H54 (cell line): ENCODE data around the gene TUBB.
"Not testable (repeated sequence)": the region's sequence is repeated elsewhere in the genome, so short reads cannot be mapped to it uniquely, and the experiment has no call there.

Experiments
- DNase-seq: peaks from one replicate; pipeline ENCODE4 v3.0.0; 2011; ENCODE audit warnings: low spot score, mixed read lengths; ENCODE audit not compliant: insufficient read length
- FAIRE-seq: peaks from 3 replicates; lab custom pipeline; 2011; peaks lifted over from hg19 to GRCh38; lab: Jason Lieb, UNC
- POLR2A ChIP-seq: IDR thresholded peaks from 2 replicates; pipeline ENCODE4 v1.6.1; 2011; ENCODE audit warnings: low read depth, mild to moderate bottlenecking, low read length

Gene TUBB

DNA sequence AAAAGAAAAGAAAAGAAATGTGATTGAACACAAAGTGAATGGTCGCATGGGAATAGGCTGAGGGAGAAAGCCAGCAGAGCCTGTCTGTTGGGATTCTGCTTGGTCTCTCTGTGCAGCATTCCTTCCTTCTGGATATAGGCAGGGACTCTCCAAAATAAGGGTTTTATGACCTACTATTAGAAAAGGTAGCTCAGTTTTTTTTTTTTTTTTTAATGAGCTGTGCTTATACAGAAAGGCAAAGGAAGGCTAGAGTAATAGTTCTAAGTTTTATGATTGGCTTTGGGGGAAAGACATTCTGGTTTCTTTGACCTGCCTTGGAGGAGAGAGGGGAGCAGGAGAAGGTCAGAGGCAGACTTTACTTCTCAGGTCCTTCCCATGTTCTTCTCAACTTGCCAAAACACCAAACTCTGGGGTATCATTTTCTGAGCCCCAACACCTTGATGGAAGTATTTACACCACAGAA, 43.0 kb downstream of the TUBB start:
- FAIRE-seq (no peak), DNase-seq (no peak)
- TF ChIP-seq POLR2A, result no peak

GRCh38 chr6:30763618-30764489, 43.7 kb downstream of the TUBB start:
- DNase-seq, result no peak
- no peak for FAIRE-seq
- no peak for TF ChIP-seq POLR2A

DNA sequence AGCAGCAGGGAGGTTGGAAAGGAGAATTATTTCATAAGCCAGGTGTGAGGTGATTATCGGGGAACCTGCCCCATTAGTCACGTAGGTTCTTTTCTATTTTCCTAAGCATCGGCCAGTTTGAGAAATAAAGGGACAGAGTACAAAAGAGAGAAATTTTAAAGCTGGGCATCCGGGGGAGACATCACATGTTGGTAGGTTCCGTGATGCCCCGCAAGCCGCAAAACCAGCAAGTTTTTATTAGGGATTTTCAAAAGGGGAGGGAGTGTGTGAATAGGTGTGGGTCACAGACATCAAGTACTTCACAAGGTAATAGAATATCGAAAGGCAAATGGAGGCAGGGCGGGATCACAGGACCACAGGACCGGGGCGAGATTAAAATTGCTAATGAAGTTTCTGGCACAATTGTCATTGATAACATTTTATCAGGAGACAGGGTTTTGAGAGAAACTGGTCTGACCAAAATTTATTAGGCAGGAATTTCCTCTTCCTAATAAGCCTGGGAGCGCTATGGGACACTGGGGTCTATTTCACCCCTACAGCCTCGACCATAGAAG, 44.4 kb downstream of the TUBB start:
- DNase-seq, FAIRE-seq: not testable (repeated sequence)

GRCh38 chr6:30765495-30765894, 45.3 kb downstream of the TUBB start:
- not testable (repeated sequence) for DNase-seq, FAIRE-seq

- DNase-seq, result no peak
- FAIRE-seq, result no peak
- TF ChIP-seq POLR2A, result no peak
Observed at GRCh38 chr6:30766461-30767157, 46.5 kb downstream of the TUBB start.

GRCh38 chr6:30767158-30767943, 47.2 kb downstream of the TUBB start:
- FAIRE-seq, result no peak
- DNase-seq, result no peak

GRCh38 chr6:30767944-30768301, 47.8 kb downstream of the TUBB start:
- DNase-seq (no peak), FAIRE-seq (no peak)
- no peak for TF ChIP-seq POLR2A

More at GRCh38 chr6:30767158-30767943, 47.2 kb downstream of the TUBB start:
- TF ChIP-seq POLR2A, result no peak

- FAIRE-seq (no peak), DNase-seq (no peak)
- no peak for TF ChIP-seq POLR2A
Observed at GRCh38 chr6:30768634-30769087, 48.5 kb downstream of the TUBB start.

DNA sequence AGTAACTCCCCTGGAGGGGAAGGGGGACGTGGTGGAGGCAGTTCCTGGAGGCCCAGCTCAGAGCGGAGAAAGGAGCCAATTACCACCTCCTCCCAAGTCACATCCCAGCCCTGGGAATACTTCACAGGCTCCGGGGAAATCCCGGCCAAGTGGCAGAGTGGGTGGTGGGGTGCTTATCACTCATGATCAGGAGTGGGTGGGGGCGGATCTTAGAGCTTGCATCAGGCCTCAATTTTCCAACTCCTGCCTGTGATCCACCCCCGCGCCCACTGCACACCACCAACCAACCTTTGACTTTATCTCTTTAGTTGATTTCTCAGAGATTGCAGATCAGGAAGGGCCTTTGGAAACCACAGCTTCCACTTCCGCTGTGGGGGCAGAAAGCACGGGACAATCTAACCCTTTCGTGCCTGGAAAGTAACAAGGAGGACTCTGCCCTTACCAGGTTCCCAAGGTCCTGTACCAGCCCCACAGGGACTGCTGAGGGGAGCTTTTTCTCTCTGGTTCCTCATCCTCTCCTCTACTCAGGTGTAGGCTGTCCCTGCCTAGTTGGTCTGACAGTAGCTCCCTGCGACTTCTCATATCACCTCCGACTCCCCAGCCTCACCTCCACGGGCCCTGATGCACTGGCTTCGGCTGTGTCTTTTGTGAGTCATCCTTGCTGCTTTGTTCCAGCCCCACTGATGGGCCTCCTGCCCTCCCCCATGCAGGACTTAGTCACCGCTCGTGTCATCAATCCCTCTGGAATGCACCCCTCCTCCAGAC, 49.1 kb downstream of the TUBB start:
- TF ChIP-seq POLR2A, result no peak
- DNase-seq (peak; percentile 76), FAIRE-seq (peak; percentile 64)

DNA sequence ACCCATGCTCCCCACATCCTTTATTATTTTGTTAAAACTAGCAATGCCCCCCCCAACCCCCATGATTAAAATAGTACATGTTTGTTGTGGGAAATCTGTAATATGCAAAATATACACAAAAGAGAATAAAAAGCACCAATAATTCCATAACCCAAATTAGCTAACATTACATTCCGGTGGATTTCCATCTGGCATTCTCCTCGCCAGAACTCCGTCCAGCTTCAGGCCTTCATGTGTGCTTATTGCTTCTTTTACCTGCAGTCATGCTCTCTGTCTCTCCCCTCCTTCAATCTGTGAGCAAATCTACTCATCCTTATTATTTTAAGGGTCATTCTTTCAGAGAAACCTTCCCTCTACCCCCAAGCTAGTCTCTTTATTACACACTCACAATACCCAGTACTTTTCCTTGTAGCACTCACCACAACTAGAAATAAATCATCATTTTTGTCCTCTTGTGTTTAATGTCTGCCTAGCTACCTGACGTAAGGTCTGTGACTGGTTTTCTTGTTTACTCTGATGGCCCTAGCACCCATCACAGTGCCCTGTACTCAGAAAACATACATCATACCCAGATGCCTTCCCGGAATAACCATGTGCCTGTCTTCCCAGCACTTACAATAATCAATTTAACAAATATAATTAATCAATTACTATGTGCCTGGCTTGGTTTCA, 49.8 kb downstream of the TUBB start:
- TF ChIP-seq POLR2A, result no peak
- DNase-seq (no peak), FAIRE-seq (no peak)

DNA sequence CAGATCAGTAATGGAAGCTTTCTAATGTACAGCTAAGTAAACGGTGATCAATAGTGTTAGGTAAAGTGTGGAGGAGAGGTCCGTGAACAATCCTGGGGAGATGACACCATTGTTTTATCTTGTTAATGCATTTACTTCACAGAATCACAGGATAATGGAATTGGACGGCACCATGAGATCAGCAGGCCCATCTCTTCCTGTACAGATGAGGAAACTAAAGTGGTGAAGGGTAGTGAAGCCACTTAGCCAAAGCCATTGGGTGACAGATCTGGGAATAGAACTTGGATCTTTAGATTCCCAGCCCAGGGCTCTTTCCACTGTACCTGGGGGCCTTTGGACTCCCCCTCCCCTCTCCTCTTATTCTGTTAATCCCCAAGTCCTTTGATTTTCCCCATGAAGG, 50.4 kb downstream of the TUBB start:
- DNase-seq (no peak), FAIRE-seq (no peak)
- no peak for TF ChIP-seq POLR2A

DNA sequence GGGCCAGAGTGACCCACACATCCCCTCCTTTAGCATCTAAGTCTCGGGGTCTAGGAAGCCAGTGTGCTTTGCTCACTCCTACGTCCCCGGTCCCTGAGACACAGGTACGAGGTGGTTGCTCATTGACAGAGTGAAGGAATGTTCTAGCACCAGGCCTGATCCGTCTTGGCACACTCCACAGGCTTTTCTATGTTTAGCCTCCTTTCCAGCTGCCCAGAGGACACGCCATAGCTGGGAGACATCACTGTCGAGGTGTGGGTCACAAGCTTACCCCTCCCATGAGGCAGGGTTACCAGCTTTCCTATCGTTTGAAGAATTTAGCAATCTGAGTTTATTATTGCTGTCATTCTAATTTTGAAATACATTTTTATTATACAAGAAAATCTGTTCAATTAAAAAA, 54.5 kb downstream of the TUBB start:
- FAIRE-seq (no peak), DNase-seq (no peak)
- TF ChIP-seq POLR2A, result no peak
